ENCODE results near the gene OAT.

DNA sequence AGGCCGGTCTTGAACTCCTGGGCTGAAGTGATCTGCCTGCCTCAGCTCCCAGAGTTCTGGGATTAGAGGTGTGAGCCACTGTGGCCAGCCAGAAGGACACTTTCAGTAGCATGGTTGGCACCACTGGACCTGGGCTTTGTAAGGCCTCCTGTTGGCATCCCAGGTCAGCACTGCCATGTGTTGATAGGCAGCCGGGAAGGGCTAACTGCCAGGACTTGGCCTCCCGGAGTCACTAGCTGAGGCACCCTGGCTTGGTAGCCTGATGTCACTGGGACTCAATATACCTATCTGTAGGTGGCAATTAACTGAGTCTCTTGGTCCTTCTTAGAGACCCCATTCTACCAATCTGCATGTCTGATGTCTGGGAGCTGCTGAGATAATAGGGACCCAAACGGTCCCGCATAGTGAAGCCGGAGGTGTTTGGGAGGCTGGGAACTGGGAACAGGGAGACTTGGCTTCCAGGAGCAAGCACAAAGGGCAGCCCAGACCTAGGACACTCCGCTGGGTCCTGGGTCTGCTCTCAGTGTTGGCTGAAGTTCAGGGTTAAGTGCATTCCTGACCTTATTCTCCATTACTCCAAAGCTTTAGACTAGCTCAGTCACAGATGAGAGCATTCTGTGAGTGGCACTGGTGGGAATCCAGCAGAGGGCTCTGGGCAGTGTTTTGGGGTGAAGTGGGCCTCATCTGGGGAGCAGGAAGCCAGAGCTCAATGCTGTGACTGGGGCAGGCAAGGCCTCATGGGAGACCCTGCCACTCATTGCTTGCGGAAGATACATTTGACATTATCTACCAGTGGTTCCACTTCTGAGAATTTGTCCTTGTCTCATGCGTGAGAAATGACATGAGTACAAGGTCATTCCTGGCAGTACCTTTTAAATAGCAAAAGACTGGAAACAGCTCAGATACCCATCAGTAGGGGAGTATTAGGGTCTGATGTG, 45.6 kb upstream of the OAT start:
- TF ChIP-seq, protein P1, sequence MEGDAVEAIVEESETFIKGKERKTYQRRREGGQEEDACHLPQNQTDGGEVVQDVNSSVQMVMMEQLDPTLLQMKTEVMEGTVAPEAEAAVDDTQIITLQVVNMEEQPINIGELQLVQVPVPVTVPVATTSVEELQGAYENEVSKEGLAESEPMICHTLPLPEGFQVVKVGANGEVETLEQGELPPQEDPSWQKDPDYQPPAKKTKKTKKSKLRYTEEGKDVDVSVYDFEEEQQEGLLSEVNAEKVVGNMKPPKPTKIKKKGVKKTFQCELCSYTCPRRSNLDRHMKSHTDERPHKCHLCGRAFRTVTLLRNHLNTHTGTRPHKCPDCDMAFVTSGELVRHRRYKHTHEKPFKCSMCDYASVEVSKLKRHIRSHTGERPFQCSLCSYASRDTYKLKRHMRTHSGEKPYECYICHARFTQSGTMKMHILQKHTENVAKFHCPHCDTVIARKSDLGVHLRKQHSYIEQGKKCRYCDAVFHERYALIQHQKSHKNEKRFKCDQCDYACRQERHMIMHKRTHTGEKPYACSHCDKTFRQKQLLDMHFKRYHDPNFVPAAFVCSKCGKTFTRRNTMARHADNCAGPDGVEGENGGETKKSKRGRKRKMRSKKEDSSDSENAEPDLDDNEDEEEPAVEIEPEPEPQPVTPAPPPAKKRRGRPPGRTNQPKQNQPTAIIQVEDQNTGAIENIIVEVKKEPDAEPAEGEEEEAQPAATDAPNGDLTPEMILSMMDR (conservative IDR thresholded peaks at IDR 0.05; ENCODE audit: low read depth, low read length): no peak
- no peak for TF ChIP-seq EZH2phosphoT487 (IDR thresholded peaks at IDR 0.05; ENCODE audit: borderline replicate concordance, low read length)

Measured in PC-3 (cell line).